Stomach (tissue), 19 donors: ENCODE results near the gene AXIN2. TPM values are rescaled to one million over a fixed set of nuclear protein-coding genes. Genes with fewer than 3 reads are reported as not detected.

Experiments
- DNase-seq, 2 donors: peaks; one replicate each; pipeline versions ENCODE4 v3.0.0 to v3.0.0-alpha.2; 2013 to 2019
- H3K27ac ChIP-seq, 5 donors: fragments of 200-600 bp in 4 of 5; sonication (generic) in 4 of 5; one replicate each; pipeline ENCODE4 v1.5.1; 2013 to 2019; ENCODE audit warnings: mild to moderate bottlenecking in 1 of 5, moderate library complexity in 1 of 5
- H3K27me3 ChIP-seq, 3 donors: fragments of 200-600 bp; sonication (generic); one replicate each; pipeline ENCODE4 v1.5.1; 2017 to 2019; ENCODE audit warnings: mixed run types in 1 of 3
- H3K36me3 ChIP-seq, 4 donors: fragments of 200-600 bp; sonication (generic); 1 replicate in 3 of 4; 2 replicates in 1 of 4; pipeline ENCODE4 v1.5.1; 2016 to 2019
- H3K4me1 ChIP-seq, 4 donors: fragments of 200-600 bp; sonication (generic); one replicate each; pipeline ENCODE4 v1.5.1; 2016 to 2019
- H3K4me3 ChIP-seq, 4 donors: fragments of 200-600 bp; sonication (generic) in 3 of 4; one replicate each; pipeline ENCODE4 v1.5.1; 2016 to 2019; ENCODE audit warnings: mild to moderate bottlenecking in 1 of 4
- H3K9me3 ChIP-seq, 4 donors: fragments of 200-600 bp; sonication (generic); one replicate each; pipeline ENCODE4 v1.5.1; 2016 to 2019
- EP300 ChIP-seq: sonication (generic); formaldehyde crosslinking; IDR thresholded peaks from one replicate; pipeline ENCODE4 v1.6.1; 2017; ENCODE audit warnings: antibody characterized with exemption
- POLR2A ChIP-seq, 4 donors: fragments of 450-650 bp; IDR thresholded peaks; one replicate each; pipeline ENCODE4 v1.6.1; 2016; ENCODE audit warnings: antibody characterized with exemption in 4 of 4, control low read depth in 2 of 4, mild to moderate bottlenecking in 1 of 4, moderate library complexity in 1 of 4
- POLR2AphosphoS5 ChIP-seq, 3 donors: sonication (generic); formaldehyde crosslinking; IDR thresholded peaks; one replicate each; pipeline ENCODE4 v1.6.1; 2016; ENCODE audit warnings: antibody characterized with exemption in 3 of 3
- WGBS, 5 donors: extraction: QIAGEN DNeasy Blood & Tissue Kit in 3 of 5; methylation state at CpG; one replicate each; pipeline versions ENCODE4 v1.1.5 to v1.1.7; 2013 to 2018; 5-methylcytosine and 5-hydroxymethylcytosine counted together
- intact Hi-C: fragments of 100-400 bp; cut with DNase I; formaldehyde crosslinking; loops from one replicate; pipeline ENCODE4 v1.15.1; 2023; ENCODE audit warnings: low total_unique reads
- long read RNA-seq, 10 donors: transcript quantifications; one replicate each; lab custom pipeline, GENCODE V29; 2026
- polyA plus RNA-seq, 3 donors: library from polyadenylated mRNA; stranded (reverse); fragments of 200-250 nt; gene quantifications; one replicate each; pipeline ENCODE4 v1.2.3, GENCODE V29; 2013
- total RNA-seq, 5 donors: library from RNA; depleted of rRNA; stranded (reverse); fragments of >200 nt; gene quantifications; one replicate each; pipeline versions ENCODE4 v1.1.0 to v1.2.3, GENCODE V29; 2014 to 2016
- TF ChIP-seq, protein P1 (sequence below), 7 experiments: fragments of 450-650 bp in 4 of 7; fragments of 200-600 bp in 3 of 7; sonication (generic) in 3 of 7; IDR thresholded peaks; one replicate each; pipeline ENCODE4 v1.5.1; 2016 to 2019; ENCODE audit warnings: antibody characterized with exemption in 7 of 7, control low read depth in 2 of 7, mild to moderate bottlenecking in 1 of 7
- donor health status: healthy with polysubstance abuse.
- donor health status: Bipolar disorder and iron deficiency.
- donor health status: healthy.

The AXIN2 gene, protein sequence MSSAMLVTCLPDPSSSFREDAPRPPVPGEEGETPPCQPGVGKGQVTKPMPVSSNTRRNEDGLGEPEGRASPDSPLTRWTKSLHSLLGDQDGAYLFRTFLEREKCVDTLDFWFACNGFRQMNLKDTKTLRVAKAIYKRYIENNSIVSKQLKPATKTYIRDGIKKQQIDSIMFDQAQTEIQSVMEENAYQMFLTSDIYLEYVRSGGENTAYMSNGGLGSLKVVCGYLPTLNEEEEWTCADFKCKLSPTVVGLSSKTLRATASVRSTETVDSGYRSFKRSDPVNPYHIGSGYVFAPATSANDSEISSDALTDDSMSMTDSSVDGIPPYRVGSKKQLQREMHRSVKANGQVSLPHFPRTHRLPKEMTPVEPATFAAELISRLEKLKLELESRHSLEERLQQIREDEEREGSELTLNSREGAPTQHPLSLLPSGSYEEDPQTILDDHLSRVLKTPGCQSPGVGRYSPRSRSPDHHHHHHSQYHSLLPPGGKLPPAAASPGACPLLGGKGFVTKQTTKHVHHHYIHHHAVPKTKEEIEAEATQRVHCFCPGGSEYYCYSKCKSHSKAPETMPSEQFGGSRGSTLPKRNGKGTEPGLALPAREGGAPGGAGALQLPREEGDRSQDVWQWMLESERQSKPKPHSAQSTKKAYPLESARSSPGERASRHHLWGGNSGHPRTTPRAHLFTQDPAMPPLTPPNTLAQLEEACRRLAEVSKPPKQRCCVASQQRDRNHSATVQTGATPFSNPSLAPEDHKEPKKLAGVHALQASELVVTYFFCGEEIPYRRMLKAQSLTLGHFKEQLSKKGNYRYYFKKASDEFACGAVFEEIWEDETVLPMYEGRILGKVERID
- total RNA-seq (10 to 100 TPM in 4 of 5 donors, 1 to 10 TPM in 1; 4.1 to 46.9 (median 25.3) TPM), polyA plus RNA-seq (1 to 10 TPM; 2.7 to 3.3 (median 3.2) TPM)
- long read RNA-seq, donor 1, partial matches to known transcripts, result 0 of 1 reads
- long read RNA-seq, donor 1, other reads (novel, unspliced or antisense), result 0 of 1 reads
- long read RNA-seq, donor 2, partial matches to known transcripts, result 0 of 1 reads
- long read RNA-seq, donor 2, other reads (novel, unspliced or antisense), result 0 of 1 reads
- long read RNA-seq, donor 3, result 0 reads
- long read RNA-seq, donor 4, result 0 reads
- long read RNA-seq, donor 5, full-length matches to known transcripts, result 2 of 9 reads
- long read RNA-seq, donor 5, partial matches to known transcripts, result 7 of 9 reads
- long read RNA-seq, donor 5, other reads (novel, unspliced or antisense), result 0 of 9 reads
- long read RNA-seq, donor 6, partial matches to known transcripts, result 0 of 2 reads
- long read RNA-seq, donor 6, other reads (novel, unspliced or antisense), result 0 of 2 reads
- long read RNA-seq, donor 7, partial matches to known transcripts, result 0 of 1 reads
- long read RNA-seq, donor 7, other reads (novel, unspliced or antisense), result 0 of 1 reads
- long read RNA-seq, donor 8, result 0 reads
- long read RNA-seq, donor 9, result 0 reads
- long read RNA-seq, donor 10, result 0 reads

DNA sequence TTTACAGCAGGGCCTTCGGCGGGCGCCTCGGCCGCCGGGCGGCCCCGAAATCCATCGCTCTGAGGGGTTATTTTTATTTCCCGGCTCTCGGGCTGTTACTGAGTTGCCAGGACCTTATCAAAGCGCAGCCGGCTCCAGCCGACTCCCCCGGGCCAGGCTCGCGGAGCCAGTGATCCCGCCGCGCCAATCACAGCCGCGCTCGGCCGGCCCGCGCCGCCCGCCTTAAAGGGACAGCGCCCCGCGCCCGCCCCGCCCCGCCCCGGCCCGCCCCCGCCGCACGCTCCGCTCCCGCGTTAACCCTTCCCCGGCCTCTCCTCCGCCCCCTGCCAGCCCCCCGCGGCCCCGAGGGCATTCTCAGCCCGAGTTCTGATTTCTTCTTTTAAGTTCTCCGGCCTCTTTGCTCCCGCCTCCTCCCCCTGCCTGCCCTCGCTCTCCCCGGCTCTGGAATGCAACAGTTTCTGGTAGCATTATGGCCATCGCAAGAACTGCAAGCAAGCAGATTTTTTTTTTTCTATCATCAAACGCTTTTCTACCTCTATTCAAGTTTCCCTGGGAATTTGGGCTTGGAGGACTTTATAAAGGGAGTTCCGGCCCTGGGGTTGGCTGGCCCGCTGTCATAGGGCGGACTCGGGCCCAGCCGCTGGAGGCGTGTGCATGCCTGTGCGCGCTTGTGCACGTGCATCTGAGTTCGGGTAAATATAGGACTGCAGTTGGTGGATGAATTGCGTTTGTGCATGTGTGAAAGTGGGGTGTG lies at the start of gene AXIN2:
Gene AXIN2, minus strand, starts transcription at position 197 of the 754 bp plus-strand sequence. CDS start 3,028 bp downstream, outside the sequence.
- H3K4me3 ChIP-seq, result peak within 1 kb of the TSS in 2 of 4 donors; percentile 95 to 96
- peaks cover 0 to 25% (median 0%) of the 10 kb centered on the region in 3 donors for H3K27me3 ChIP-seq
- H3K4me1 ChIP-seq, result peaks cover 18 to 31% (median 26%) of the 10 kb centered on the region in 4 donors
- H3K27ac ChIP-seq, result peak within 1 kb of the TSS; percentile 83 to 95 (median 92)
- TF ChIP-seq, protein P1, sequence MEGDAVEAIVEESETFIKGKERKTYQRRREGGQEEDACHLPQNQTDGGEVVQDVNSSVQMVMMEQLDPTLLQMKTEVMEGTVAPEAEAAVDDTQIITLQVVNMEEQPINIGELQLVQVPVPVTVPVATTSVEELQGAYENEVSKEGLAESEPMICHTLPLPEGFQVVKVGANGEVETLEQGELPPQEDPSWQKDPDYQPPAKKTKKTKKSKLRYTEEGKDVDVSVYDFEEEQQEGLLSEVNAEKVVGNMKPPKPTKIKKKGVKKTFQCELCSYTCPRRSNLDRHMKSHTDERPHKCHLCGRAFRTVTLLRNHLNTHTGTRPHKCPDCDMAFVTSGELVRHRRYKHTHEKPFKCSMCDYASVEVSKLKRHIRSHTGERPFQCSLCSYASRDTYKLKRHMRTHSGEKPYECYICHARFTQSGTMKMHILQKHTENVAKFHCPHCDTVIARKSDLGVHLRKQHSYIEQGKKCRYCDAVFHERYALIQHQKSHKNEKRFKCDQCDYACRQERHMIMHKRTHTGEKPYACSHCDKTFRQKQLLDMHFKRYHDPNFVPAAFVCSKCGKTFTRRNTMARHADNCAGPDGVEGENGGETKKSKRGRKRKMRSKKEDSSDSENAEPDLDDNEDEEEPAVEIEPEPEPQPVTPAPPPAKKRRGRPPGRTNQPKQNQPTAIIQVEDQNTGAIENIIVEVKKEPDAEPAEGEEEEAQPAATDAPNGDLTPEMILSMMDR (IDR thresholded peaks at IDR 0.05), result peak in 2 of 7 experiments; percentile 45 to 49
- TF ChIP-seq POLR2A (IDR thresholded peaks at IDR 0.05), result no peak
- peak in 1 of 3 donors; percentile 20 for TF ChIP-seq POLR2AphosphoS5 (IDR thresholded peaks at IDR 0.05)
- TF ChIP-seq EP300, result no peak
- H3K36me3 ChIP-seq, result no peaks in the 10 kb centered on the region
- WGBS, 5 donors, result 1 to 3% (median 1%) methylated on average over 21 to 65 of the region's 65 CpGs
- intact Hi-C loops, result no loop called here
- peak; percentile 94 to 98 for DNase-seq
- no peaks in the 10 kb centered on the region for H3K9me3 ChIP-seq

DNA sequence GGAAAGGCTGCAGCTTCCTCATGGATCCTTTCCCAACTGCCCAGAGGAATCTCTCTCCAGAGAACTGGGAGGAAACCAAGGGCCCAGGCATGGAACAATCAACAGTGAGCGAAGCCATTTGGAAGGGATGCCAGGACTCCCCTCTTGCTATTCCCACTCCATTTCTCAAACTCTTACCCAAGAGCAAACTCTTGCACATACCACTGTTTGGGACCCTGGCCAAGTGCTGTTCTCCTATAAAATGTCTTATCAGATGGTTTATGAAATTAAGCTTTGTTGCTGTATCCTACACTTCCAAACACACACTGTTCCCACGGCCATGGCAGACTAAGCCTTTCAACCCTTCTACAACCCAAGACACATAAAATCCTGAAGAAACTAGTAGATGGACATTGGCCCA lies 48.3 kb upstream of the AXIN2 start:
- no peaks in the 10 kb centered on the region for H3K36me3 ChIP-seq
- H3K9me3 ChIP-seq, result no peaks in the 10 kb centered on the region
- H3K4me3 ChIP-seq, result no peak overlapping the region
- 57 to 73% (median 63%) methylated on average over 2 of the region's 2 CpGs for WGBS, 5 donors
- H3K27me3 ChIP-seq, result no peaks in the 10 kb centered on the region
- intact Hi-C loops, result no loop called here
- DNase-seq, result no peak
- TF ChIP-seq POLR2A (IDR thresholded peaks at IDR 0.05) (no peak), POLR2AphosphoS5 (IDR thresholded peaks at IDR 0.05) (no peak), EP300 (no peak)
- TF ChIP-seq, protein P1 (IDR thresholded peaks at IDR 0.05), result no peak
- H3K4me1 ChIP-seq, result peaks cover 0 to 12% (median 11%) of the 10 kb centered on the region in 4 donors
- H3K27ac ChIP-seq, result no peak overlapping the region

DNA sequence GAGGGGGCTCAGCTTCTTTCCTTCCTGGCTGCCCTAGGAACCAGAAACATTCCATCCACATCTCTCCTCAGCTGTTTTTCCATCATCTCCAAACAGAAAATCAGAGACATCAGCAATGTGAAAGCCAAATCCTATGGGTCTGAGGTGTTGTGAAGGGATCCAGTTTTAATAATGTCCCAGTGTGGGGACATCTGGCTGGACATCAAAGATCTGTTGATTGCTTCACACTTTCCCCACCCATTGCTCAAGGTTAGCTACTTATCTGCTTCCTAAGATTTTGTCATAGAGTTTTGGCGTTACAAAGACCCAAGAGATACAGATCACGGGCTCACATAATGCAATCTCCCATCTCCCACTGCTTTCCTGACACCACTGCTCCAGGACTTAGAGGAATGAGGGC lies 47.8 kb upstream of the AXIN2 start:
- TF ChIP-seq, protein P1 (IDR thresholded peaks at IDR 0.05), result no peak
- TF ChIP-seq POLR2A (IDR thresholded peaks at IDR 0.05) (no peak), POLR2AphosphoS5 (IDR thresholded peaks at IDR 0.05) (no peak), EP300 (no peak)
- peaks cover 0 to 12% (median 11%) of the 10 kb centered on the region in 4 donors for H3K4me1 ChIP-seq
- H3K4me3 ChIP-seq, result no peak overlapping the region
- H3K9me3 ChIP-seq, result no peaks in the 10 kb centered on the region
- intact Hi-C loops, result no loop called here
- no peaks in the 10 kb centered on the region for H3K36me3 ChIP-seq
- no peak overlapping the region for H3K27ac ChIP-seq
- WGBS, 5 donors, result 73 to 84% (median 84%) methylated on average over 2 of the region's 2 CpGs
- H3K27me3 ChIP-seq, result no peaks in the 10 kb centered on the region
- DNase-seq, result no peak
